Right lung (tissue), 10 donors: Measurements from ENCODE around the gene SLC16A14. TPM values are rescaled to one million over a fixed set of nuclear protein-coding genes. Genes with fewer than 3 reads are reported as not detected.
"Not testable (repeated sequence)": the region's sequence is repeated elsewhere in the genome, so short reads cannot be mapped to it uniquely, and the experiment has no call there.

Experiments used
- DNase-seq, 2 donors: peaks; one replicate each; pipeline ENCODE4 v3.0.0-alpha.2; 2013
- long read RNA-seq, 8 donors: transcript quantifications; one replicate each; lab custom pipeline, GENCODE V29; 2026
- polyA plus RNA-seq, 5 donors: library from polyadenylated mRNA; unstranded; fragments of 120-200 nt; gene quantifications; one replicate each; pipeline versions ENCODE4 v1.2.1 to v1.2.3, GENCODE V29; 2013; ENCODE audit warnings: inconsistent platforms in 1 of 5, low replicate concordance in 1 of 5; ENCODE audit not compliant: insufficient read length in 5 of 5, insufficient read depth in 1 of 5

The SLC16A14 gene
- polyA plus RNA-seq: 10 to 100 TPM in 4 of 5 donors, 1 to 10 TPM in 1; 6.9 to 15.4 (median 11.3) TPM
- long read RNA-seq, donor 1, full-length matches to known transcripts: 4 of 11 reads
- long read RNA-seq, donor 1, partial matches to known transcripts: 7 of 11 reads
- long read RNA-seq, donor 1, other reads (novel, unspliced or antisense): 0 of 11 reads
- long read RNA-seq, donor 2, full-length matches to known transcripts: 4 of 4 reads
- long read RNA-seq, donor 2, partial matches to known transcripts: 0 of 4 reads
- long read RNA-seq, donor 2, other reads (novel, unspliced or antisense): 0 of 4 reads
- long read RNA-seq, donor 3, full-length matches to known transcripts: 2 of 2 reads
- long read RNA-seq, donor 3, partial matches to known transcripts: 0 of 2 reads
- long read RNA-seq, donor 3, other reads (novel, unspliced or antisense): 0 of 2 reads
- long read RNA-seq, donor 4, full-length matches to known transcripts: 1 of 1 reads
- long read RNA-seq, donor 4, partial matches to known transcripts: 0 of 1 reads
- long read RNA-seq, donor 4, other reads (novel, unspliced or antisense): 0 of 1 reads
- long read RNA-seq, donor 5, full-length matches to known transcripts: 7 of 7 reads
- long read RNA-seq, donor 5, partial matches to known transcripts: 0 of 7 reads
- long read RNA-seq, donor 5, other reads (novel, unspliced or antisense): 0 of 7 reads
- long read RNA-seq, donor 6, full-length matches to known transcripts: 3 of 3 reads
- long read RNA-seq, donor 6, partial matches to known transcripts: 0 of 3 reads
- long read RNA-seq, donor 6, other reads (novel, unspliced or antisense): 0 of 3 reads
- long read RNA-seq, donor 7: 0 reads
- long read RNA-seq, donor 8, full-length matches to known transcripts: 1 of 1 reads
- long read RNA-seq, donor 8, partial matches to known transcripts: 0 of 1 reads
- long read RNA-seq, donor 8, other reads (novel, unspliced or antisense): 0 of 1 reads

DNA sequence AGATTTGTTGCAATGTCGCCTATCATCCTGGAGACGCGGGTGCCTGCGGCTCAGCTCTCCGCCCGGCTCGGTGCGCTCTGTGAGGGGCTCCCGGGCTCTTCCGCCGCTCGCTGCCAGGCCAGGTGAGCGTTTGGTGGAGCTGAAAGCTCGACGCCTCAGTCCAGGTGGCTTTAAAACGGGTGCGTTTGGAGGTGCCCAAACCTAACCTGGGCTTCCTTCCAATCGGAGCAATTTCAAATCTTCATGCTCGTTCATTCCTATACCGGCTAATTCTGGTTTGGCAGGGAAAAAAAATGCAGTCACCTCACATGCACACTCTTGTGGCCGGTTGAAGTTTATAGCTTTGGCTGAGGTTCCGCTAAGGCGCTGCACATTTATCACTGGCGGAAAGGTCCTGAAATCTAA lies at the start of gene SLC16A14:
TSS of gene SLC16A14 (minus strand) at position 274 of the 405 bp plus-strand sequence. CDS start 9,572 bp downstream, outside the sequence.
- DNase-seq: peak; percentile 64 to 67

- DNase-seq: no peak
Measured at GRCh38 chr2:230106771-230107170, 38.0 kb upstream of the SLC16A14 start.

- not testable (repeated sequence) for DNase-seq
Measured at GRCh38 chr2:230101967-230102366, 33.2 kb upstream of the SLC16A14 start.

GRCh38 chr2:230097841-230098240 lies 29.1 kb upstream of the SLC16A14 start:
- DNase-seq: no peak

- no peak for DNase-seq
Measured at GRCh38 chr2:230097424-230097823, 28.7 kb upstream of the SLC16A14 start.

- DNase-seq: no peak
Measured at GRCh38 chr2:230090967-230091366, 22.2 kb upstream of the SLC16A14 start.

- no peak for DNase-seq
Measured at GRCh38 chr2:230085201-230085600, 16.5 kb upstream of the SLC16A14 start.

- DNase-seq: no peak
Measured at GRCh38 chr2:230077851-230078547, 9.3 kb upstream of the SLC16A14 start.

DNA sequence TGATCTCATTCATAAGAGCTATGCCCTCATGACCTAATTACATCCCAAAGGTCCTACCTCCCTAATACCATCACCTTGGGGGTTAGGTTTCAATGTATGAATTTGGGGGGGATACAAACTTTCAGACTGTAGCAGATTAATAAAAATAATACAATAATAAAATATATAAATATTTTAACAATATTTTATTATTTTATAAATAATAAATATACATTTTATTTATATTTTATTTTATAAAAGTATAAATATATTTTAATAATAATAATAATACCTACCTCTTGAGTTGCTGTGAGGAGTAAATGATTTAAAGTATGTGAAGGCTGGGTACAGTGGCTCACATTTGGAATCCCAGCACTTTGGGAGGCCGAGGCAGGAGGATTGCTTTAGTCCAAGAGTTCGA lies 8.1 kb upstream of the SLC16A14 start:
- DNase-seq: no peak

- no peak for DNase-seq
Measured at GRCh38 chr2:230075988-230076631, 7.4 kb upstream of the SLC16A14 start.

DNA sequence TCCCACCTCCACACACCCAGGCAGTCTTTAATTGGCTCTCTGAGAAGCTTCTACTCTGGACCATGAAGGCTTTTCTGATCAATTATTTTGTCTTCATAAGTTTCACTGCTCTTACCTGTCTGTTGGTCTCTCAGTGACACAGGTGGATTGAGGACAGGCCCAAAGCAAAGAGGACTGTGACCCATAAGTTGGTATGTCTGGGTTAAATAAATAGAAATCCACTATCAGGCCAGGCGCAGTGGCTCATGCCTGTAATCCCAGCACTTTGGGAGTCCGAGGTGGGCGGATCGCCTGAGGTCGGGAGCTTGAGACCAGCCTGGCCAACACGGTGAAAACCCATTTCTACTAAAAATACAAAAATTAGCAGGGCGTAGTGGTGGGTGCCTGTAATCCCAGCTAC lies 2.7 kb upstream of the SLC16A14 start:
- no peak for DNase-seq

GRCh38 chr2:230069402-230069801 lies 678 bp upstream of the SLC16A14 start:
- DNase-seq: no peak

DNA sequence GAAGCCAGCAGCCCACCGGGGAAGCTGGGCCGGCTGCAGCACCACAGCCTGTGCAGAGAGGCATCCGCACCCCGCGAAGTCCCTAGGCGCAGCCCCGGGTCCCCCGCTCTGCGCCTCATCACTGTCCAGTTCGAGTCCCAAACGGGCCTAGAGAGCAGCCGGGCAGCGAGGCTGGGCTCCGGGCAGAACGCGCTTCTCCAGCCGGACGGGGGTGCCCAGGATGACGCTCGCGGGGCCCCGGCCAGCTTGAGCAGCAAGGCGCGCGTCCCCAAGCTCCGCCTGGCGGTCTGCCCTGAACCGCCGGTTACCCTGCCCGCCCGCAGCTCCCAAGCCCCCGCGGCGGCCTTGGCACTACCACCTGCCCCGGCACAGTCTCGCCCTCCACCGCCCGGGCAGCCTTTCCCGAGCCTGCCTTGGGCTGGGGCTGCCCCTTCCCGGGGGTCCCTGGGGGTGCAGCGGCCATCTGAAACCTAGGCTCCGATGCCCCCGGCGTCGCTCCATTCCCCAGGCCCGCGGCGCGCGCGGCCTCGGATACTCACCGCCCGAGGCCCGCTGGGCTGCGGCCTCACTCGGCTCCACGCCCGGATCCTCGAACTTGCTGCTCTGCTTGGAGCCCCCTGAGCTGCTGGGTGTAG lies 591 bp downstream of the SLC16A14 start:
- DNase-seq: peak; percentile 63 to 73

GRCh38 chr2:230060672-230061293 lies 7.9 kb downstream of the SLC16A14 start:
- DNase-seq: no peak

- DNase-seq: no peak
Measured at GRCh38 chr2:230053753-230054478, 14.8 kb downstream of the SLC16A14 start.

DNA sequence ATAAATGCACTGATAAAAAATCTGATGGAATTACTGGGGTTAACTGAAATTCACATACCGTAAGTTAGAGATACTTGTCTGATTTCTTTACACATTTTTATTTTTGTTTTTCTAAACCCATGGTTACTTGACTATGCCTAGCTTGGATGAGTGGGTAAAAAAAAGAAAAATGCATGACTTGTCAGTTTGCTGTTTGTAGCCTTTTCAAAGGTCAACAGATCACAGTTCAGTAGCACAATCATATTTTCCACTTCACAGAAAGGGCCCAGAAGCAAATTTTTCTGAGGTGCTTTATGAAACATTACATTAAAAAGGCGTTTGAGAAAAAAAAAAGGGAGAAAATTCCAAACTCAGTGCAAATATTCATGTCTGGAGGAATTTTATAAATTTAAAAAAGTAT lies 16.4 kb downstream of the SLC16A14 start:
- DNase-seq: no peak

DNA sequence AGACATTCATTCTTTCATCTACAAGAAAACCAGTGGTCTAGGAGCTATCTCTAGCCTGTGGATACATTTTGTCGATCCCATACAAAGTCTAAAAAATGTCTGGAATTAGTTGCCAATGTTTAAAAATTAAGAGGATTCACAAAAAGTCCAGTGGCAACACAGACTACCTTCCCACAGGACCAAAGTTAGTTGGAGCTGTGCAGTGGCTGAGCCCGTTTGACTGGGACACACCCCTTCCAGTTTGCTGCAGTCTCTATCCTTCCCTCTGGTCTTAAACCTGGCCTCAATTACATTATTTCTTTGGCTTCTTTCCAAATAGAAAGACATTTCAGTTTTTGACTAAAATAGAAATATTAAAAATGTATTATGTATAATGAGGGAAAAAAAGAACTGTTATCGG lies 18.6 kb downstream of the SLC16A14 start:
- no peak for DNase-seq

- DNase-seq: no peak
Measured at GRCh38 chr2:230048010-230048671, 20.6 kb downstream of the SLC16A14 start.

GRCh38 chr2:230046491-230046890 lies 22.2 kb downstream of the SLC16A14 start:
- no peak for DNase-seq
